ENCODE data around the gene PPP2R5C. TPM values are rescaled to one million over a fixed set of nuclear protein-coding genes. Genes with fewer than 3 reads are reported as not detected.
A peak's percentile ranks its signal among the peaks of the same experiment; 100 is the strongest.

Gene PPP2R5C
- total and polyA plus RNA-seq, 2 donors (not counting 3 experiments of a cell fraction or from before 2014, with no cell fraction given) = 42.6 to 83.6 TPM

DNA sequence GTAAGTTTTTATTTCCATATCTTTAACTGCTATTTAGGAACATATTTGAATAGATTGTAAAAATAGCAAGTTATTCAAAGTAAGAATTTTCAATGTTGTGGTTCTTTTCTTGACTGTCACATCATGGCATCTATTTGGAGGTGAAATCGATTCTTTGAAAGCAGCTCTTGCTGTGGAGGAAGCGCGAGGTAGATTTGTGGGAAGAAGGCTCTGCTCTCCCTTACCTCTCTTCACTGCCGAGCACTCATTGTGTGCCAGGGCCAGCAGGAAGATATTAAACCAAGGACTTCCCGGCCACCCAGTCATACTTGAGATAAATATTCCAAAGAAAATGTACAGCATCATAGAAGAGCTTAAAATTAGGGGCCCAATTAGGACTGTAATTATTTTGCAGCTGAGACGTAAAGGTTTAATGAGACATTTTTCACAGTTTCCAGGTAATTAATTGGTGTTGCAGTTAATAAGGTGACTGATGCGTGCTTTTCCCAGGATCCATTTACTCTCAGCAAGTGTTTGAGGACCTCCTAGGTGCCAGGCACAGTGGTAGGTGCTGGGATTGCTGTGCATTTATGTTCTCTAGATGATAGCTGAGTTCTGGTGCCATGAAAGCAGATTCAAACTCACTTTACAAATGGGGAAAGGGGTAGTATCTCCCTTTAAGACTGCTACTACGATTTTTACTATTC, 113.7 kb downstream of the PPP2R5C start:
- Histone ChIP-seq H4K20me1 (replicated peaks; ENCODE audit: control insufficient read depth, extremely low read depth, insufficient read depth, low read length) (no peaks in the 10 kb centered on the region), H3K27ac (ENCODE audit: insufficient read depth, low read depth, low read length) (peak overlapping the region; percentile 47), H3K9me3 (replicated peaks; ENCODE audit: control insufficient read depth, insufficient read depth, low read length) (no peaks in the 10 kb centered on the region), H2AFZ (ENCODE audit: low read depth, low read length) (no peak overlapping the region), H3K4me1 (ENCODE audit: control insufficient read depth, extremely low read depth, insufficient read depth, low read length) (peaks cover 20% of the 10 kb centered on the region), H3K36me3 (ENCODE audit: control insufficient read depth in 2 of 2, extremely low read depth in 1 of 2, insufficient read depth in 2 of 2, low read length in 2 of 2) (peaks cover 0 to 8% of the 10 kb centered on the region in 2 experiments), H3K9me1 (replicated peaks; ENCODE audit: control insufficient read depth, extremely low read depth, insufficient read depth, low read length) (no peaks in the 10 kb centered on the region), H3K4me2 (ENCODE audit: insufficient read depth, low read length) (no peak overlapping the region), H3K9ac (replicated peaks; ENCODE audit: extremely low read depth, insufficient read depth, low read length) (no peak overlapping the region), H3K27me3 (ENCODE audit: control insufficient read depth in 2 of 2, insufficient read depth in 2 of 2, low read length in 2 of 2) (no peaks in the 10 kb centered on the region), H3K79me2 (ENCODE audit: control insufficient read depth, insufficient read depth, low read length) (peaks cover 35% of the 10 kb centered on the region), H3K4me3 (replicated peaks in 1 of 3; ENCODE audit: insufficient read depth in 1 of 3, low read depth in 1 of 3, low read length in 3 of 3) (no peak overlapping the region)
- intact Hi-C loops (cut with micrococcal nuclease) (no loop called here), dilution Hi-C loops (cut with MboI; ENCODE audit: extremely low pct_ligation_motif_present, low sequenced_read_pairs) (no loop called here)
- TF ChIP-seq JUN (IDR thresholded peaks at IDR 0.05; ENCODE audit: borderline replicate concordance, insufficient read depth, insufficient read length, low read depth) (no peak), POLR2AphosphoS5 (IDR thresholded peaks at IDR 0.05; ENCODE audit: insufficient read depth, low read depth, low read length) (no peak), MYC (IDR thresholded peaks at IDR 0.05; ENCODE audit: low read depth, low read length) (no peak), POLR2A (IDR thresholded peaks at IDR 0.05; ENCODE audit: low read depth, low read length) (no peak), EZH2 (IDR thresholded peaks at IDR 0.05; ENCODE audit: borderline replicate concordance, low read depth, low read length, severe bottlenecking) (no peak), GATA2 (IDR thresholded peaks at IDR 0.05; ENCODE audit: insufficient read depth, insufficient read length, low read depth, low read length) (no peak), FOS (IDR thresholded peaks at IDR 0.05; ENCODE audit: borderline replicate concordance, insufficient read depth, low read length) (no peak)
- TF ChIP-seq, protein P1, sequence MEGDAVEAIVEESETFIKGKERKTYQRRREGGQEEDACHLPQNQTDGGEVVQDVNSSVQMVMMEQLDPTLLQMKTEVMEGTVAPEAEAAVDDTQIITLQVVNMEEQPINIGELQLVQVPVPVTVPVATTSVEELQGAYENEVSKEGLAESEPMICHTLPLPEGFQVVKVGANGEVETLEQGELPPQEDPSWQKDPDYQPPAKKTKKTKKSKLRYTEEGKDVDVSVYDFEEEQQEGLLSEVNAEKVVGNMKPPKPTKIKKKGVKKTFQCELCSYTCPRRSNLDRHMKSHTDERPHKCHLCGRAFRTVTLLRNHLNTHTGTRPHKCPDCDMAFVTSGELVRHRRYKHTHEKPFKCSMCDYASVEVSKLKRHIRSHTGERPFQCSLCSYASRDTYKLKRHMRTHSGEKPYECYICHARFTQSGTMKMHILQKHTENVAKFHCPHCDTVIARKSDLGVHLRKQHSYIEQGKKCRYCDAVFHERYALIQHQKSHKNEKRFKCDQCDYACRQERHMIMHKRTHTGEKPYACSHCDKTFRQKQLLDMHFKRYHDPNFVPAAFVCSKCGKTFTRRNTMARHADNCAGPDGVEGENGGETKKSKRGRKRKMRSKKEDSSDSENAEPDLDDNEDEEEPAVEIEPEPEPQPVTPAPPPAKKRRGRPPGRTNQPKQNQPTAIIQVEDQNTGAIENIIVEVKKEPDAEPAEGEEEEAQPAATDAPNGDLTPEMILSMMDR (IDR thresholded peaks at IDR 0.05; ENCODE audit: extremely low read depth in 1 of 2, insufficient read depth in 1 of 2, low read depth in 1 of 2, low read length in 2 of 2) = no peak
- TF ChIP-seq, protein P2, sequence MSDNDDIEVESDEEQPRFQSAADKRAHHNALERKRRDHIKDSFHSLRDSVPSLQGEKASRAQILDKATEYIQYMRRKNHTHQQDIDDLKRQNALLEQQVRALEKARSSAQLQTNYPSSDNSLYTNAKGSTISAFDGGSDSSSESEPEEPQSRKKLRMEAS (IDR thresholded peaks at IDR 0.05; ENCODE audit: insufficient read depth, insufficient read length) = no peak
- no TSS peak for BruUV-seq (replicated peaks)
- FAIRE-seq (peak; percentile 24), DNase-seq (ENCODE audit: low read depth, low spot score) (peak; percentile 21)
- ChIA-PET CTCF (interaction anchor here (0.9 to 3.2 kb wide), 3 partner anchors 11 to 168 kb away, joined by 3 to 11 read pairs (median 4); no protein-coding TSS in a partner anchor), POLR2A (no interaction called here)
